HG02973 (cell line): ENCODE data around the gene DPP8.
"Not testable (repeated sequence)": the region's sequence is repeated elsewhere in the genome, so short reads cannot be mapped to it uniquely, and the experiment has no call there.

Experiments
- ATAC-seq: cut with Tn5 transposase; IDR thresholded peaks from one replicate; pipeline ENCODE4 v1.9.1; 2021; ENCODE audit warnings: moderate library complexity; ENCODE audit not compliant: unreplicated experiment

DPP8 gene

DNA sequence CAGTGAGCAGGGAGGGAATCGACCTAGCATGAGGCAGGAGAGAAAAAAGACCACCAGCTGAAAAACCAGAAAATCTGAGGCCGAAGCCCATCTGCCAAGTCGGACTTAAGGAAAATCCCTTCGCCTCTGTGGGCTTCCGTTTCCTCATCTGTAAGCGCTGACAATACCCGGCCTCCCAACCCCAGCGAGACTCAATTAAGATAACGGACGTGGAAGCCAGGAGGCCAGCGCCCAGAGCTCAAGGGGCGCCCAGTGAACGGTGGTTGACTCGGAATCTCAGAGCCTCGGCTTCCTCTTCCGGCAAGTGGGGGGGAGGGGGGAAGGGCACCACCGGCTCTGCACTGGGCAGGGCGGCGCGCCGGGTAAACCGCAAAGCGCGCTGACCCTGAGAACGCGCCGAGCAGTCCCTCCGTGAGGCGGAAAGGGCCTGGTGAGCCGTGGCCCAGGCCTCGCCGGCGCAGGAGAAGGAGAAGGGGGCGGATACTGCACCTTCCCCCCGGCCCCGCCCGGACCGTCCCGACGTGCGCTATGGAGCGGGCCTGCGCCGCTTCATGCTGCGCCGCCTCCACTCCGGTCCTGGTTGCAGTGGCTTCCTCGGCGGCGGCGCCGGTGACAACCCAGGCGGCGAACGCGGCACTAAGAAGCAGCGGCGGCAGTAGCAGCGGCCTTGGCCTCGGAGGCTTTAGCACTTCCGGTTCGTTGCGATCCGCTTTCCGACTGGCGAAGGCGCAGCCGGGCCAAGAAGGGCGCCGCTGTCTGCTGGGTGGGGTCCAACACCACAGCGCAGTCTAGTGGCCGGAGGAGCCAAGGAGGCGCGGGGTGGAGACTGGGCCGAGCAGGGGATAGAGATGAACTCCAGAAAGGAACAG lies at the start of gene DPP8:
Gene DPP8 (minus strand): TSS at position 693 of the 869 bp plus-strand sequence. CDS start 5,136 bp downstream, outside the sequence.
- peak; percentile 84 for ATAC-seq

DNA sequence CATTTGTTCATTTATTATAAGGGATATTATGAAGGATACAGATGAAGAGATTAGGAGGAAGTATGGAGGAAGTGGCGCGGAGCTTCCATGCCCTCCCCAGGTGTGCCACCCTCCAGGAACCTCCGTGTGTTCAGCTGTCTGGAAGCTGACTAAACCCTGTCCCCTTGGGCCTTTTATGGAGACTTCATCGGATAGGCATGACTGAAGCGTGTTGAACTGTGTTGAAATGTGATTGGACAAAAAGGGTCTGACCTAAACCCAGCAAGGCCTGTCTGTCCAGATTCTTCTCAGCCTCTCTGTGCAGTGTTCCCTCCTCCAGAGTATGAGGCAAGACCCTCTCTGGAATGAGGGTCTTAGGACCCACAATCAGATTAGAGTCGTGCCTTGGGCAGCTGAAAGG lies 44.4 kb upstream of the DPP8 start:
- no peak for ATAC-seq

DNA sequence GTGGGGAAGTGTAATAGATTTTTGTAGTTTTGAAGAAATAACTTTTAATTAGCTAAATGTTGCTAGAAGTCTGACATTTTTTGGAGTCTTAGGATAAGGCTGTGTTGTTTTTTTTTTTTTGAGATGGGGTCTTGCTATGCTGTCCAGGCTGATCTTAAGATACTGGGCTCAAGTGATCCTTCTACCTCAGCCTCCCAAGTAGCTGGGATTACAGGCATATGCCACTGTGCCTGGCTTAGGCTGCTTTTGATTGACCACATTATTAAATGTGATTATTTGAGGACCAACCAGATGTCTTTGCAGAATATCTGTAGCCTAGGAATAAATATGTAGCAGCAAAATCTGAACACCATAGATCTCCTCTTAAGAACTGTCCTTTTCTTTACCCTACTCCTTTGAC lies 42.5 kb upstream of the DPP8 start:
- ATAC-seq = no peak

DNA sequence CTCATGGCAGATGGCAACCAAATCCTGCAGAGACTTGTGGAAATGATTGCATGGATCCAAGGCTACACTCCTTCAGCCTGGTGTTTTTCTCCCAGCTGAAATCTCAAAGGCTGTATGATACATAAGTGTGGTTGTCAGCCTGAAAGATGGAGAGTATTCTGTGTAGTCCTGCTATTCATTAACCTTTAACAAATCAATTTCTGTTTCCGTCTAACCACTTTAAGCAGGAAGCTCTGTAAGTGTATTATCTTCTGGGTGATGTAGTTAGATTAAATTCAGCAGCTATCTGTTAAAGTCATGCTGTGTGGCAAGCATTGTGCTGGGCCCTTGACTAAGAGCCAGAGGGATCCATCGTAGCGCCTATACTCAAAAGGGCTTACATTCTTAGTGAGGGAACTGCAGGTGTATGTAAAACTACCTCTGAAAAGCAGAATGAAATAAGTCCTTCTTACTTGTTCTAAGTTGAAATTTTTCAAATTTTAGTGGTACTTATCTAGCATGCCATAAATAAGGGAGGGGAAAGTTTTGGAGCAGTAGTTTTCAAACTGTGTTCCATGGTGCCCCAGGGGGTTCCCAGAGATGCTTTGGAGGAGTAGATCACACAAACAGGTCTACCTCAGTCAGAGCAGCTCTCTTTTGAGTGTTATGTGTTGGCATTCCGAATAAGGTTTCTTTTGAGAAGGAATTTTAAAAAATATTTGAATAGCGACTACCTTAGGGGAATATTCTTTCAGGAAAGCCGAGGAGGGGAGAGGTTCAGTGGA lies 41.7 kb upstream of the DPP8 start:
- ATAC-seq = no peak

DNA sequence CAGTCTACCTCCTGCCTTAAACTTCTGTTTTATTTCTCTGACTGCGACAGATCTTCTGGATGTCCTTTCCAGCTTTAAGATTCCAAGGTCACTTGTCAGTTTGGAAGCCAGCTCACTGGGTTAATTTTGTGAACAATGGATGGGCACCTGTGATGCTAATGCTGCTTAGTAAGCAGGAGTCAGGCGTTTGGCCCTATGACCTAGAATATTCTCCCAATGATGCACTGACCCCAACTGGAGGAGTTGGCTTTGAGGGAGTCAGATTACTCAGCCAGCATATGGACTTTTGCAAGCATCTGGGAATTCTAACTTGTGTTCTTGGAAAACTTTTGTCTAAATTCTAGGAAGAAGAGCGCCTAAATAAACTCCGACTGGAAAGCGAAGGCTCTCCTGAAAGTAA lies 40.8 kb upstream of the DPP8 start:
- ATAC-seq = no peak

DNA sequence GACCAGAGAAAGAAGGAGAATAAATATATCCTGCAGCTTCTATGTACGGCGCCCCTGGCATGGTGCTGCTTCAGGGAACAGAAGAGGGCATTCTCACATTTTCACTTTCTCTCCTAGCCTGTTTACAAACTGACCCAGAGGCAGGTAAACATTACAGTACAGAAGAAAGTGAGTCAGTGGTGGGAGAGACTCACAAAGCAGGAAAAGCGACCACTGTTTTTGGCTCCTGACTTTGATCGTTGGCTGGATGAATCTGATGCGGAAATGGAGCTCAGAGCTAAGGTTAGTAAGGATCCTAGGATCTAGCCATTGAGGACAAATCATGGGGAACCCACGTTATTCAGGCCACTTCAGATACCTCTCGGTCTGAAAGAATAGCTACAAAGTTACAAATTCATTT lies 39.1 kb upstream of the DPP8 start:
- ATAC-seq = no peak

DNA sequence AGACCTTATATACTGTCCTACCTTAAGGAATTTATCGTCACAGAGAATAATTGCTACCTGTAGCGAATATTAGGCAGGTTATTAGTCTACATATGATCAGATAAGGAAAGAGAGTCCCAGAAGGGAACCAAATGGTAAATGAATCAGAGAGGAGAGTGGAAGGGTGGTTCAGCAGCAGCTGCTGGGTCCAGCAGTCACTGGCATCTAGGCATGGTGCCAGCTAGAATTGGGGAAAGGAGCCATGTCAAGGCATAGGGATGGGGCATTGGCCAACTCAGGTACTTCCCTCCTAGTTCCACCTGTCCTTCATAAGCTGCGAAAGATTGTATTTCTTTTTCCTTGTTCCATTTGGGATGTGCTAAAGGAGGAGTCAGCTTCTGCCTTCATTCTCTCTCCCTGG lies 36.2 kb upstream of the DPP8 start:
- ATAC-seq = no peak

DNA sequence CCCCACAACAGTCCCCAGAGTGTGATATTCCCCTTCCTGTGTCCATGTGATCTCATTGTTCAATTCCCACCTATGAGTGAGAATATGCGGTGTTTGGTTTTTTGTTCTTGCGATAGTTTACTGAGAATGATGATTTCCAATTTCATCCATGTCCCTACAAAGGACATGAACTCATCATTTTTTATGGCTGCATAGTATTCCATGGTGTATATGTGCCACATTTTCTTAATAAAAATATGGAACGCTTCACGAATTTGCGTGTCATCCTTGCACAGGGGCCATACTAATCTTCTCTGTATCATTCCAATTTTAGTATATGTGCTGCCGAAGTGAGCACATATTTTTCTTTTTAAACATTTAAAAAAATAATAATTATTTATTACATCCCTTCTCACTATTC lies 35.4 kb upstream of the DPP8 start:
- ATAC-seq = not testable (repeated sequence)

DNA sequence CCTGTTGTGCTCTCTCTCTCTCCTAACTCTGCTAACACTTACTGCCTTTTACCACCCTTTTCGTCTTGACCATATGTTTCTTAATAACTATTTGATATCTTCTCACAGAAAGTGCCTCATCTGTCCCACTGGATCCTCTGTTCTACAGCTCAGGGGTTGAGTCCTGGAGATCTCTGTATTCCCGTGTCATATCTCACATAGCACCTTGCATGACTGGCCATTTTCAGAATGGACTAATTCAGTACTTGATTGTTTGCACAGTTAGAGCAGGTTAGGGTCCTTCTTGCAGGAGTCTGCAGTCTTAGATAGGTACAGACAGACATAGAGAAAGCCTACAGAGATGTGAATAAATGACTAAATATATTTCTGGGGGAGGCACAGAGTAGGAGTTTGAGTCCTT lies 33.7 kb upstream of the DPP8 start:
- no peak for ATAC-seq

DNA sequence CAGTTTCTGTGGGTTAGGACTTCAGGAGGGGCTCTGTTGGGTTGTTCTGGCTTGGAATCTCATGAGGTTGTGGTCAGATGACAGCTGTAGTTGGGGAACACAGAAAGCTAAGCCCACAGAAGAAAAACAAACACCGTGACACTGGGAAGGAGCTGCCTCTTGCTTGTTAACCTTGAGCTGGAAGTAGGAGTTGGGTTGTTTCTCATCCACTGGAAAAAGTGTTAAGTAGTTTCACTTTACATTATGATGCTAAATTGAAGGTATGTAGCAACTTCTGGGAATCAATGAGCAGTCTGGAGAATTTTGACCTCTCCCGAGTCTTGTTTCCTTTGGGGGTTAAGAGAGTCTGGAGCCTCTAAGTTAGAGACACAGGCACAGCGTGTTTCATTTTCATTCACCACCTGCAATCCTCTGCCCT lies 33.2 kb upstream of the DPP8 start:
- no peak for ATAC-seq

DNA sequence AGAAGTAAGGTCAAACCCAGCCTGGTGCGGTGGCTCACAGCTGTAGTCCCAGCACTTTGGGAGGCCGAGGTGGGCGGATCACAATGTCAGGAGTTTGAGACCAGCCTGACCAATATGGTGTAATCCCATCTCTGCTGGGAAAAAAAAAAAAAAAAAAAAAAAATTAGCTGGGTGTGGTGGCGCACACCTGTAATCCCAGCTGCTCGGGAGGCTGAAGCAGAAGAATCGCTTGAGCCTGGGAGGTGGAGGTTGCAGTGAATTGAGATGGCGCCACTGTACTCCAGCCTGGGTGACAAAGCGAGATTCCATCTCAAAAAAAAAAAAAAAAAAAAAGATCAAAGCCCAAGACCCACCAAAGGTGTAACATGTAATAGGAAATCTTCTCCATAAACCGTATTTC lies 31.8 kb upstream of the DPP8 start:
- not testable (repeated sequence) for ATAC-seq

DNA sequence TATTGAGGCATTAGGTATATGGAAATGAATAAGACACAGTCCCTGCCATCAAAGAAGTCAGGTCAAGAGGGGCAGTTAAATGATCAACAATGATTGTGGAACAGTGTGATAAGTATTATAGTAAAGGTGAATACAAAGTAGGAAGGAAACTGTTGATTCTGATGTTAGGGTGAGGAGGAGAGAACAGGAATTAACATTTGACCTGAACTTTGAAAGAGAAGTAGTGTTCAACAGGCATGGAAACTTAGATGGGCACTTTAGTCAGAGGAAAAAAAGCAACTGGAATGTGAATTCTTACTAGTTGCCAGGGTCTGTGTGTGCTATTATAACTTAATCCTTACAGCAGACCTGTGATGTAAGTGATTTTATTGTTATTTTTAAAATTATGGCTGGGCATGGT lies 30.4 kb upstream of the DPP8 start:
- no peak for ATAC-seq

DNA sequence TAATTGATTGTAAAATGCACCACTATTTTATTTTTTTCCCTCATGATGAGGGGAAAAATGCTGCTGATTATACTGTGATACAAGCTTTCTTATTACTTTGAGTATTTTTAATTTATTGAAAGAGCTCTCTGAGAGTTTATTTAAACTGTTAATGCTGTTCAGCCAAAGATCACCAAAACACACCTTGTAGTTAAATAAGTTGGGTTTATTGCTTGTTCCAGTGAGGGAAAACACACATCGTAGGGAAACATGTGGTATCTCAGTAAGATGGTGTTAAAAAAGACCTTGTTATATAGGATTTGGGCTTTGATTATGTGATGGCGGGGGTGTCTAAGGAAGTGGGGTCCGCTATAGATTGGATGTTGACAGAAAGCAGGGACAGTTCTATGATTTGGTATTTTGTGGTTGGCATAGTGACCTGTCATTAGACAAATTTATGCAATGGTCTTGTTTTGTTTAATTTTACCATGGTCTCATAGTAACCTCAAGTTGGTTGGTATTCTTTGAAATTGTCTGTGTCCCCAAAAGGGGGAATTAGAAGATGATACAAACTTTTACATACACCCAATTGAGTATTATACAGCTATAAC lies 23.8 kb upstream of the DPP8 start:
- no peak for ATAC-seq

DNA sequence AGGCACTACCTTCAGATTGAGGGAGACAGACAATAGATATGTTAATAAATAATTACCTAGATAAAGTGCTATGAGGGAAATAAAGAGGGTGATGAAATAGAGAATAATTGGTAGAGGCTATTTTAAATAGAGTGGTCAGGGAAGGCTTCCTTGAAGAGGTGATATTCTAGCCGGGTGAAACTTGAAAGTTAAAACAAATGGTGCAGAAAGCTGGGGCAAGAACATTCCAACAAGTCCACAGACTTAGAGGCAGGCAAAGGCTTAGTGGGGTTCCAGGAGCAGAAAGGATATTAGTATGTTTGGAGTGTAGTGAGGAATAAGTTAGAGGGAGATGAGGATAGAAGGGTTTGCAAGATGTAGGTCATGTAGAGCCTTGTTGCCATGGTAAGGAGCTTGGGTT lies 22.8 kb upstream of the DPP8 start:
- ATAC-seq = no peak

DNA sequence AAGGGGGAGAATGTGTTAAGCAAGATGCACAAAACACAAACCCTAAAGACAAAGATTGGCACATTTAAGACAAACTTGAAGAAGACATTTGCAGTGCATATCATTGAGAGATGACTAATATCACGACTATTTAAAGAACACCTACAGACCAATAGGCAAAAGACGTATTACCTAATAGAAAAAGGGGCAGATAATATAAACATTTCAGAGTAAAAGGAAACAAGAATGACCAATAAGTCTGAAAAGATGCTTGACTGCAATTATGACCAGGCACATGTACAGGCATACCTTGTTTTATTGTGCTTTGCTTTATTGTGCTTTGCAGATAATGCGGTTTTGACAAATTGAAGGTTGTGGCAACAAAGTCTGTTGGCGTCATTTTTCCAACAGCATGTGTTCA lies 17.7 kb upstream of the DPP8 start:
- ATAC-seq = no peak

DNA sequence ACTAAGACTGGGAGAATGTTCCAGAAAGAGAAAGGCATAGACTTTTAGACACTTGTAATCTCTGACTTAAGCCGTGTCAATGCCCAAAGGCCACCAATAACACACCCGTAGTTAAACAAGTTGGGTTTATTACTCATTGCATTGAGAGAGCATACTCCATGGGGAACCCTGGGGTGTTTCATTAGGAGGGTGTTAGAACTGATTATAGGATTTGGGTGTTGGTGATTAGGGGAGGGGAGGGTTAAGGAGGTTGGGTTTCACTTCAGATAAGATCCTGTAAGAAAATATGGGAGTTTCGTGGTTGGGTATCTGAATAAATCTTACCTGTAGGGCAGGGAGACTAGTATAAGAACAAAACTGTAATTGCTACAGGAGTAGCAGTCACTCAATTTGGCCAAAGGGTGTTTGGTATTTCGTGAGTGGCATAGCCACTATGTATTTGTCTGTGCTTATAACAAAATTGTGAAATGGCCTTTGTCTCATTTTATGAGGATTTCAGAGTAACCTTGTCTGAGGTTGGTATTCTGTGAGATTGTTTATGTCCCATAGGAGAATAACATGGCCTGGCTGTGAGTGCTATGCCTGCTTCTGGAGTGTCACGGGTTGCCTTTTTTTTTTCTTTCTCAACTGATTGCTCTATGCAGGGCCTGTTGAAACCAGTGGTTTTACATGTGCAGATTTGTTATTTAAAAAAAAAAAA lies 15.7 kb upstream of the DPP8 start:
- no peak for ATAC-seq

DNA sequence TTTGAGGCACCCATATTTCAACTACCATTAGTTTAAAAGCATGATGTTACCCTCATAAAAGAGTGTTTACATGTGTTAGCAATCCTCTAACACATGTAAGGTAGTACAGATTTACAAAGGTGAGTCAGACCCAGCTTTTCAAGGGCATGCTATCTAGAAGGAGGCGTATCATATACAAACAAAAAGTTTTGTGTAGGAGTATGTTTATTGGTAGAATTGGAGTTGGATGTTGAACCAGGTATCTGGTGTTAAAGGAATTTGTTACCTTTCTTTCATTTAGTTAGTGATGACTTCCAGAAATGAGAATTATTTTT lies 15.2 kb upstream of the DPP8 start:
- no peak for ATAC-seq

DNA sequence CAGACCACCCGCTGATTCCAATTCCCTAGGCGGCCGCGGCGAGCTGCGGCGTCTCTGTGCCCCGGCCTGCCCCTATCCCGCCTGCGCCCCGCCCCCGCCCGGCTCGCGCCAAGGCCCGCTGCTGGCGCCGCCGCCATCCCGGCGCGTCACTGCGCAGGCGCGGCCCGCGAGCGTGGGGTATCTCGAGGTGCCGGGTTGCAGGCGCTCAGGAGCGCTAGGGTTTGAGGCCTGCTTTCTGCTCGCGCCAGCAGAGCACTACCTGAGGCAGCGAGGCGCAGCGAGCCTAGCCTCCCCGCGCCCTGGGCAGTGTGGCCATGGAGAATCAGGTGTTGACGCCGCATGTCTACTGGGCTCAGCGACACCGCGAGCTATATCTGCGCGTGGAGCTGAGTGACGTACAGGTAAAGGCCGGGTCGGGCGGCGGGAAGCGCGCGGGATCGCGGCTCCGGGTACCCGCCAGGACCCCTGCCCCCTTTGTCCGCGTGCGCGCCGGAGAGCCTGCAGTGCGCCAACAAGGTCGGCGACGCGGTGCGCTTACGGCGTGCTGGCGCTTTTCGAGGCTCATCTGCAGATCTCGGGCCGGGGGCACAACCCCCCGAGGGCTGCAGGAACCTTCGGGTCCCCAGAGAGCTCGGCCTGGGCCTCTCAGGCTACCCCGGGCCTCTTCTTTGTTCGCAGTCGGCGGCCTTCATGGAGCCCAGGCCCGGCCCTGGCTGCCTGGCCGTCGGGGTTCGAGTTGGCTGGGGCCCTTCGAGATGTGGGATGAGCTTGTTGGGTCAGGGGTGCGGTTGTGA lies 13.0 kb upstream of the DPP8 start, which contains the start of gene HACD3:
Gene HACD3 (plus strand): TSS at position 146 of the 794 bp plus-strand sequence. CDS start 169 bp downstream, at position 315.
- peak; percentile 70 for ATAC-seq

DNA sequence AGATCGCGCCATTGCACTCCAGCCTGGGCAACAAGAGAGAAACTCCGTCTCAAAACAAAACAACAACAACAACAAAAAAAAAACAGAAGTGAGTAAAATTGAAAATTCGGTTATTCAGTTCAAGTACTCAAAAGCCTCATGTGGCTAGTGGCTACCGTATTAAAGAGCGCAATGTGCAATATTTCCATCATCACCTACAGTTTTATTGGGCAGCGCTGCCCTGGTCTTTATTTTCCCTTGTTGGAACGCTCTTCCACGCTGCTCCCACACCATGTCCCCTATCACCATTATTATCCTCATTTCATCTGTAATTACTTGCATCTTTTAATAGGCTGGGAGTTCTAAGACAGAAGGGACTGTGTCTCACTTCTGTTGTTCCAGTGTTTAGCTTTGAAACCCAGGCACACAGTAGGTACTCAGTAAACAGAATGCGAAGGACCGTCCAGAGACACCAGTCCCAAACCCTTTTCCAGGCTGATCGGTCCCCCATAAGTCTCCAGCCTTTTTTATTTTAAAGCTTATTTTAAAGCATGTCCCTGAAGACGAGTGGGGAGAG lies 12.4 kb upstream of the DPP8 start:
- no peak for ATAC-seq

DNA sequence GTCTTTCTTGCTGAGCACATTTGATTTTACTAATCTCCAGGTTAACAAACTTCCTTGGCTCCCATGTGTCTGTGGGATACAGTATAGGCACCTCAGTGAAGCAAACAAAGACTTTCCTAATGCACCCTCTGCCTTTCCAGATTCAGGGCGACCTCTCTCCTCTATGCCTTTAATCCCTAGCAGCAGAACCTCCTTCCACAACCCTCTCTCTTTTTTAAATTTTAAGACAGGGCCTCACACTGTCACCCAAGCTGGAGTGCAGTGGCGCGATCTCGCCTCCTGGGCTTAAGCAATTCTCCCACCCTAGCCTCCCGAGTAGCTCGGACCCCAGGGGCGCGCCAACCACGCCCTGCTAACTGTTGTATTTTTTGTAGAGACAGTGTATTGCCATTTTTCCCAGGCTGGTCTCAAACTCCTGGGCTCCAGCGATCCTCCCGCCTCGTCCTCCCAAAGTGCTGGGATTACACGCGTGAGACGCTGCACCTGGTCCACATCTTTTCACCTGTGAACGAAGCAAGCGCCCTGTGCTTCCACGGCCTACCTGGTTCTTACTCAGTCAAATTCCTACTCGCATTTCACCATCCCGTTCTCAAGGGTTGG lies 11.1 kb upstream of the DPP8 start:
- no peak for ATAC-seq
